Measurements from ENCODE around the gene CHRM1. TPM values are rescaled to one million over a fixed set of nuclear protein-coding genes. Genes with fewer than 3 reads are reported as not detected.

Gene CHRM1
- total RNA-seq, 2 experiments from 2014 or later = not detected

DNA sequence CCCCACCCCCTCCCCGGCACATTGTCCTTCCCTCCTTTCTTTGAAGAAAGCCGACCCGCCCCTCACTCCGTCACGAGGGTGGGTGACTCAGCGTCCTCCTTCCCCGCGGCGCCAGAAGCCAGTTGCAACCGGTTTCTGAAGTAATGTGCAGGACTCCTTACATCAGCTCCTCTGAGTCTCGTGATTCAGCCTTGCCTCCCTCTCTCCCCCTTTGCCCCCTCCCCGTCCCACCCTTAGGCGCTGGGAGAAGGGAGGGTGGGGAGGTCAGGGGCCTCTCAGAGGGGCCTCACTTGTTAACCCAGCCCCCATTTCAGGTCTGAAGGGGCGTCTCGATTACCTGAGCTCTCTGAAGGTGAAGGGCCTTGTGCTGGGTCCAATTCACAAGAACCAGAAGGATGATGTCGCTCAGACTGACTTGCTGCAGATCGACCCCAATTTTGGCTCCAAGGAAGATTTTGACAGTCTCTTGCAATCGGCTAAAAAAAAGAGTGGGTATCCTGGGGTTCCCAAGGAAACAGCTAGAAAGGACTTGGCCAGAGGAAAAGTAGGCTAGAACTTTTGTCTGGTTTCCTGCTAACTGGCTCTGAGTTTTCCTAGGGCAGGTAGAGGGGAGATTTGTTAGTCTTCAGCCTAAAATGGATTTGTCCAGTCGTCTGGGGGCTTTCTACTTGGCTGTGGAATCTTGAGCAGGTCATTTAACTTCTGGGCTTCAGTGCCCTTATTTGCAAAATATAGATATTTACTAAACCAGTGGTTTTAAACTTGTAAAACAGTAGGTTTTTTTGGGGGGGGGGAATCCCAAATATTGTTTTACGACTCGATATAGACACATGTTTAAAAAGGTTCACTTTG lies 39.4 kb downstream of the CHRM1 start:
- peak overlapping the region; percentile 74 for H3K27ac ChIP-seq (ENCODE audit: low read depth, low read length, poor library complexity, severe bottlenecking)
- H3K4me2 ChIP-seq (ENCODE audit: low read length) = peak overlapping the region; percentile 95
- no peaks in the 10 kb centered on the region for H3K9me2 ChIP-seq (ENCODE audit: insufficient read depth, low read length)
- peak; percentile 93 for DNase-seq (ENCODE audit: low spot score)
- H4K20me1 ChIP-seq (ENCODE audit: insufficient read depth, low read length) = peaks cover 11% of the 10 kb centered on the region; the same call in 1 of the 2 replicates
- TF ChIP-seq, protein P1, sequence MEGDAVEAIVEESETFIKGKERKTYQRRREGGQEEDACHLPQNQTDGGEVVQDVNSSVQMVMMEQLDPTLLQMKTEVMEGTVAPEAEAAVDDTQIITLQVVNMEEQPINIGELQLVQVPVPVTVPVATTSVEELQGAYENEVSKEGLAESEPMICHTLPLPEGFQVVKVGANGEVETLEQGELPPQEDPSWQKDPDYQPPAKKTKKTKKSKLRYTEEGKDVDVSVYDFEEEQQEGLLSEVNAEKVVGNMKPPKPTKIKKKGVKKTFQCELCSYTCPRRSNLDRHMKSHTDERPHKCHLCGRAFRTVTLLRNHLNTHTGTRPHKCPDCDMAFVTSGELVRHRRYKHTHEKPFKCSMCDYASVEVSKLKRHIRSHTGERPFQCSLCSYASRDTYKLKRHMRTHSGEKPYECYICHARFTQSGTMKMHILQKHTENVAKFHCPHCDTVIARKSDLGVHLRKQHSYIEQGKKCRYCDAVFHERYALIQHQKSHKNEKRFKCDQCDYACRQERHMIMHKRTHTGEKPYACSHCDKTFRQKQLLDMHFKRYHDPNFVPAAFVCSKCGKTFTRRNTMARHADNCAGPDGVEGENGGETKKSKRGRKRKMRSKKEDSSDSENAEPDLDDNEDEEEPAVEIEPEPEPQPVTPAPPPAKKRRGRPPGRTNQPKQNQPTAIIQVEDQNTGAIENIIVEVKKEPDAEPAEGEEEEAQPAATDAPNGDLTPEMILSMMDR (conservative IDR thresholded peaks at IDR 0.05; ENCODE audit: low read length) = 0 out of 2 replicates have a peak, but pooled peaks have one; percentile 57
- TF ChIP-seq EZH2phosphoT487 (IDR thresholded peaks at IDR 0.05; ENCODE audit: borderline replicate concordance, low read depth, low read length) = no peak
- intact Hi-C loops (cut with micrococcal nuclease; ENCODE audit: unreplicated experiment) = loop anchor here (1.0 to 5.0 kb wide), 3 partner anchors 41 to 310 kb away; partner anchors contain the start of gene EEF1G
- H3K9me3 ChIP-seq (ENCODE audit: low read length) = no peaks in the 10 kb centered on the region
- peak overlapping the region; percentile 73 for H3K4me3 ChIP-seq (ENCODE audit: low read depth, low read length, poor library complexity, severe bottlenecking)
- peaks cover 94% of the 10 kb centered on the region for H3K36me3 ChIP-seq (ENCODE audit: insufficient read depth, low read length)
- ChIA-PET POLR2A (interaction anchor here (0.8 to 4.8 kb wide), 7 partner anchors 10 to 154 kb away, joined by 3 to 42 read pairs (median 4); partner anchors contain the start of genes HNRNPUL2 and ZBTB3), CTCF (ENCODE audit: unreplicated experiment) (no interaction called here)
- BruUV-seq (replicated peaks) = TSS peak; percentile 75
- H3K4me1 ChIP-seq (ENCODE audit: insufficient read depth, low read length, poor library complexity, severe bottlenecking) = peaks cover 28% of the 10 kb centered on the region
- H2AFZ ChIP-seq (ENCODE audit: low read length) = no peak overlapping the region; the same call in 1 of the 2 replicates
- peaks cover 58% of the 10 kb centered on the region for H3K79me2 ChIP-seq (ENCODE audit: insufficient read depth, low read depth, low read length)

DNA sequence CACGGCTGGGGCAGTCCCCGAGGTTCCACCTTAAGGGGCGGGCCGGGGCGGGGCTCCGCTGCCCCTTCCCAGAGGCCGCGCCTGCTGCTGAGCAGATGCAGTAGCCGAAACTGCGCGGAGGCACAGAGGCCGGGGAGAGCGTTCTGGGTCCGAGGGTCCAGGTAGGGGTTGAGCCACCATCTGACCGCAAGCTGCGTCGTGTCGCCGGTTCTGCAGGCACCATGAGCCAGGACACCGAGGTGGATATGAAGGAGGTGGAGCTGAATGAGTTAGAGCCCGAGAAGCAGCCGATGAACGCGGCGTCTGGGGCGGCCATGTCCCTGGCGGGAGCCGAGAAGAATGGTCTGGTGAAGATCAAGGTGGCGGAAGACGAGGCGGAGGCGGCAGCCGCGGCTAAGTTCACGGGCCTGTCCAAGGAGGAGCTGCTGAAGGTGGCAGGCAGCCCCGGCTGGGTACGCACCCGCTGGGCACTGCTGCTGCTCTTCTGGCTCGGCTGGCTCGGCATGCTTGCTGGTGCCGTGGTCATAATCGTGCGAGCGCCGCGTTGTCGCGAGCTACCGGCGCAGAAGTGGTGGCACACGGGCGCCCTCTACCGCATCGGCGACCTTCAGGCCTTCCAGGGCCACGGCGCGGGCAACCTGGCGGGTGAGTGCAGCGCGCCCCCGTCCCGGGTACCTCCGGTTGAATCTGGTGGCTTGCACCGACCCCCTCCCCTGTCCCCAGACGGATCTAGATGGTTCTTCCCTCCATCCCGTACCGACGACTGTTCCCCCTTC lies 40.2 kb downstream of the CHRM1 start, which contains the start of gene SLC3A2:
TSS of gene SLC3A2 (plus strand) at position 94 of the 776 bp plus-strand sequence. CDS start at position 222, 128 bp downstream.
- ChIA-PET CTCF (ENCODE audit: unreplicated experiment) (no interaction called here), POLR2A (interaction anchor here (0.8 to 4.8 kb wide), 6 partner anchors 11 to 154 kb away, joined by 3 to 42 read pairs (median 4); partner anchors contain the start of genes HNRNPUL2 and ZBTB3)
- Histone ChIP-seq H3K36me3 (ENCODE audit: insufficient read depth, low read length) (peaks cover 94% of the 10 kb centered on the region), H4K20me1 (ENCODE audit: insufficient read depth, low read length) (peaks cover 11% of the 10 kb centered on the region; the same call in 1 of the 2 replicates), H3K27ac (ENCODE audit: low read depth, low read length, poor library complexity, severe bottlenecking) (peak within 1 kb of the TSS; percentile 74), H3K9me2 (ENCODE audit: insufficient read depth, low read length) (no peaks in the 10 kb centered on the region), H3K4me1 (ENCODE audit: insufficient read depth, low read length, poor library complexity, severe bottlenecking) (peaks cover 28% of the 10 kb centered on the region), H3K4me3 (ENCODE audit: low read depth, low read length, poor library complexity, severe bottlenecking) (peak within 1 kb of the TSS; percentile 73), H3K4me2 (ENCODE audit: low read length) (peak within 1 kb of the TSS; percentile 95), H3K79me2 (ENCODE audit: insufficient read depth, low read depth, low read length) (peaks cover 67% of the 10 kb centered on the region), H2AFZ (ENCODE audit: low read length) (no peak within 1 kb of the TSS; the same call in 1 of the 2 replicates), H3K9me3 (ENCODE audit: low read length) (no peaks in the 10 kb centered on the region)
- intact Hi-C loops (cut with micrococcal nuclease; ENCODE audit: unreplicated experiment) = loop anchor here (1.0 to 5.0 kb wide), 3 partner anchors 40 to 309 kb away; partner anchors contain the start of gene EEF1G
- no peak for TF ChIP-seq EZH2phosphoT487 (IDR thresholded peaks at IDR 0.05; ENCODE audit: borderline replicate concordance, low read depth, low read length)
- TF ChIP-seq, protein P1 (conservative IDR thresholded peaks at IDR 0.05; ENCODE audit: low read length) = peak; percentile 78
- peak; percentile 89 for DNase-seq (ENCODE audit: low spot score)
- TSS peak; percentile 85 for BruUV-seq (replicated peaks)
